ENCODE results near the gene TCL1A.
A peak's percentile ranks its signal among the peaks of the same experiment; 100 is the strongest.

TCL1A gene

GRCh38 chr14:95679148-95679815 is 34.6 kb downstream of the TCL1A start:
- no peak overlapping the region for H3K27ac Mint-ChIP-seq
- no peak for TF ChIP-seq CTCF (IDR thresholded peaks at IDR 0.05)
- H3K36me3 Mint-ChIP-seq (ENCODE audit: low read depth), result no peaks in the 10 kb centered on the region
- peaks cover 11% of the 10 kb centered on the region for H3K4me1 Mint-ChIP-seq
- no peak overlapping the region for H3K4me3 Mint-ChIP-seq
- peaks cover 26% of the 10 kb centered on the region for H3K9me3 Mint-ChIP-seq
- peaks cover 4% of the 10 kb centered on the region for H3K27me3 Mint-ChIP-seq (ENCODE audit: low read depth, poor library complexity)
- DNase-seq, result no peak

DNA sequence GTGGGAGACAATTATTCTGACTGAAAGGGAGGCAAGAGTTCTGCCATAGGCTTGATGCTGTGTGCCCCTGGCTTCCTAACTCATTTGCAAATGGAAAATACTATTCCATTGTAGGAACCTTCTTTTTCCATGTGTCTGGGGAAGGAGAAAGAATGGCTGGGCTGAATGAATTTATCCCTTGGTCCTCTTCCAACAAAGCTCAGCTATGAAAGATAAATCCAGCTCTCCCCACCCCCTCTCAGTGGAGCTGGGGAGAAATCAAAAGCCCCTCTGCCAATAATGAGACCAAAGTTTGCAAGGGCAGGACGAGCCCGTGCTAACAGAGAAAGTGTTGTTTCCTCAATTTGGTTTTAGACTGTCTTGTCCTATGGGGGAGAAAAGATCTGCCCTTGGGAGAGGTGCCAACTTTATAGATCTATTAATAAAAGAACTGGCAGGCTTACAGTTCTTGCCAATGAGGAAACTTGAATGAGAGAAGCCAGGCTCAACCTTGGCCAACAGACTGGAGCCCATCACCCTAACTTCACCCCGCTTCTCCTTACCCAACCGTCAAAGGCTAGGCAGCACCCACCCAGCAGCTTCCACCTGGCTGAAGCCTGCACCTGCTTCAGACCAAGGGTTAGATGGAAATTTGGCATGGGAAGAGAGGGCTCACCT is 36.6 kb downstream of the TCL1A start:
- no peak for DNase-seq
- no peaks in the 10 kb centered on the region for H3K36me3 Mint-ChIP-seq (ENCODE audit: low read depth)
- no peak overlapping the region for H3K27ac Mint-ChIP-seq
- H3K27me3 Mint-ChIP-seq (ENCODE audit: low read depth, poor library complexity), result peaks cover 2% of the 10 kb centered on the region
- H3K9me3 Mint-ChIP-seq, result peaks cover 26% of the 10 kb centered on the region
- no peak overlapping the region for H3K4me3 Mint-ChIP-seq
- H3K4me1 Mint-ChIP-seq, result peaks cover 11% of the 10 kb centered on the region
- TF ChIP-seq CTCF (IDR thresholded peaks at IDR 0.05), result no peak

- no peaks in the 10 kb centered on the region for H3K27me3 Mint-ChIP-seq (ENCODE audit: low read depth, poor library complexity)
- peaks cover 26% of the 10 kb centered on the region for H3K9me3 Mint-ChIP-seq
- no peak overlapping the region for H3K27ac Mint-ChIP-seq
- H3K36me3 Mint-ChIP-seq (ENCODE audit: low read depth), result no peaks in the 10 kb centered on the region
- no peak for DNase-seq
- peaks cover 17% of the 10 kb centered on the region for H3K4me1 Mint-ChIP-seq
- no peak overlapping the region for H3K4me3 Mint-ChIP-seq
- TF ChIP-seq CTCF (IDR thresholded peaks at IDR 0.05), result no peak
These were observed 38.4 kb downstream of the TCL1A start for GRCh38 chr14:95675486-95675885.

DNA sequence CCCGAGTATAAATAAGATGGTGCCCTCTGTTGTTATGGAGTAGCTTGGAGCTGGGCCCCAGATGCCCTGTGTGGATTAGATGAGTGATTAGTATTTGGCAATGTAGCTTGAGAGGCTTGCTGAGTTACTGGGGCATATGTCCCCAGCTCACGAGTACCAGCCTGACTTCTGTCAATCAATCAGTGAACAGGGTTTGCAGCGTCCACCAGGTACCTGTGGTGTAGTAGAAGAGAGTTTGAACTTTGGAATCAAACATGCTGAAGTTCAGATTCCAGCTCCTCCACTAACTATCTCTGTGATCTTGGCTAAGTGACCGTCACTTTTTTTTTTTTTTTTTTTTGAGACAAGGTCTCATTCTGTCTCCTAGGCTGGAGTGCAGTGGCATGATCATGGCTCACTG is 39.3 kb downstream of the TCL1A start:
- Mint-ChIP-seq H3K36me3 (ENCODE audit: low read depth) (no peaks in the 10 kb centered on the region), H3K27me3 (ENCODE audit: low read depth, poor library complexity) (no peaks in the 10 kb centered on the region)

GRCh38 chr14:95668235-95668772 is 45.6 kb downstream of the TCL1A start:
- Mint-ChIP-seq H3K4me1 (peaks cover 35% of the 10 kb centered on the region), H3K27ac (peak overlapping the region; percentile 85), H3K36me3 (ENCODE audit: low read depth) (no peaks in the 10 kb centered on the region), H3K9me3 (no peaks in the 10 kb centered on the region), H3K4me3 (peak overlapping the region; percentile 21), H3K27me3 (ENCODE audit: low read depth, poor library complexity) (no peaks in the 10 kb centered on the region)
- no peak for DNase-seq
- no peak for TF ChIP-seq CTCF (IDR thresholded peaks at IDR 0.05)

More for the DNA sequence above, 39.3 kb downstream of the TCL1A start:
- no peak for DNase-seq
- peaks cover 26% of the 10 kb centered on the region for H3K9me3 Mint-ChIP-seq
- H3K27ac Mint-ChIP-seq, result no peak overlapping the region
- no peak for TF ChIP-seq CTCF (IDR thresholded peaks at IDR 0.05)
- H3K4me1 Mint-ChIP-seq, result peaks cover 11% of the 10 kb centered on the region
- no peak overlapping the region for H3K4me3 Mint-ChIP-seq
